OCI-M2 (cell line): ENCODE measurements around the gene CCP110.

Source experiments
- DNase-seq: peaks from one replicate; lab custom pipeline; 2025; ENCODE audit not compliant: unreplicated experiment; lab: John Stamatoyannopoulos, UW

CCP110 gene

DNA sequence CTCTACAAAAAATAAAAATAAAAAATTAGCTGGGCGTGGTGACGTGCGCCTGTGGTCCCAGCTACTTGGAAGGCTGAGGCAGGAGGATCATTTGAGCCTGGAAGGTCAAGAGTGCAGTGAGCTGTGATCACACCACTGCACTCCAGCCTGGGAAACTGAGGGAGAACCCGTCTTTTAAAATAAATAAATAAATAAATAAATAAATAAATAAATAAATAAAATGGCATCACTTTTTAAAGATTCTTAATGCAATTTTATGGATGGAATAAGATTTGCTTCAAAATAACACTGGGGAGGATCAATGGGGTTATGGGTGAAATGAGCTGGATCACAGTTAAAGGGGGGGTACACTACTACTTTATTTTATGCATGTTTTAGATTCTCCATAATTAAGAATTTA, 16.8 kb upstream of the CCP110 start:
- no peak for DNase-seq

DNA sequence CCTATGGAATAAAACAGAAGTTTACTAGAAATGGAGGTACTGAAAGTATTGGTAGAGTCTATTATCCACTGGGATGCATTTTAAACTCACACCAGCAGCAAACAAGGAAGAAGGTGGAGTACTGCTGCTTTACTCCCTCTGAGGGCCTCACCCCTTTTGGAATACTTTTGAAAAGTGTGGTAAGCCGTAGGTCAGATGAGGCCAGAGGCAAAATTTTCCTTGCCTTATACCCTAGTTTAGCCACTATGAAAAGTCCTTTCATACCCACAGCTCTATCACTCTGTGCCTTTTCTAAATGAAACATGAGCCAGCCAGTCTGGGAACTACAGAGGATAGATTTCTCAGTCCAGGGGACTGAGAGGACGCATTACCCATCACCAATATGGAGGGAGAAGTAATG, 15.9 kb upstream of the CCP110 start:
- no peak for DNase-seq

DNA sequence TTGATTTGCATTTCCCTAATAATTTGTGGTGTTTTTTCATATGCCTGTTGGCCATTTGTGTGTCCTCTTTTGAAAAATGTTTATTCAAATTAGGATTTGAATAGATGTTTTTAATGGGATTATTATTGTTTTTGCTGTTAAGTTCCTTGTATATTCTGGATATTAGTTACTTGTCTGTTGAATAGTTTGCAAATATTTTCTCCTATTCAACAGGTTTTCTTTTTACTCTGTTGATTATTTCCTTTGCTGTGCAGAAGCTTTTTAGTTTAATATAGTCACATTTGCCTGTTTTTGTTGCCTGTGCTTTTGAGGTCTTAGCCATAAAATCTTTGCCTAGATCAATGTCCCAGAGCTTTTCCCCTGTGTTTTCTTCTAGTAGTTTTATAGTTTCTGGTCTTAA, 11.4 kb upstream of the CCP110 start:
- DNase-seq, result no peak

DNA sequence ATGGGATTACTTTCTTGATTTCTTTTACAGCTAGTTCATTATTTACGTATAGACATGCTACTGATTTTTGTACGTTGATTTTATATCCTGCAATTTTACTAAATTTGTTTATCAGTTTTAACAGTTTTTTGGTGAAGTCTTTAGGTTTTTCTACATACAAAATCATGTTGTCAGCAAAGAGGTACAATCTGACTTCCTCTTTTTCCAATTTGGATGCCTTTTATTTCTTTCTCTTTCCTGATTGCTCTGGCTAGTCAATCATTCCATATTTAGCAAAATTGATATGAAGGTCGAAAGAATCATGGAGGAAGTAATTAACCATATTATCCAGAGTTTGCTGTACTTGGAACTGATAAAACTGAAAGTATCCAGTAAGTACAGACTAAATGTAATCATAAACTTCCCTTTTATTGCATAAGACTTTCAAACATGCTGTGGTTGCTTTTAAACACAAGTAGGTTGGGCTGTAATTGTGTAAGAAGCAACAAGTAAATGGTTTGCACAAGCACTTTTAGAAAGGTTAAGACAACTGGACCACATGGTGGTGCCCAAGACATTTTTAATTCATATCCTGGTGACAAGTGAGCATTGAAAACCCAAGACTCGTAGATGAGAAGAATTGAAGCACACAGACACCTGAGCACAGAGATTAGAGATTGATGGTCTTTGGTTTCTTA, 10.2 kb upstream of the CCP110 start:
- no peak for DNase-seq

DNA sequence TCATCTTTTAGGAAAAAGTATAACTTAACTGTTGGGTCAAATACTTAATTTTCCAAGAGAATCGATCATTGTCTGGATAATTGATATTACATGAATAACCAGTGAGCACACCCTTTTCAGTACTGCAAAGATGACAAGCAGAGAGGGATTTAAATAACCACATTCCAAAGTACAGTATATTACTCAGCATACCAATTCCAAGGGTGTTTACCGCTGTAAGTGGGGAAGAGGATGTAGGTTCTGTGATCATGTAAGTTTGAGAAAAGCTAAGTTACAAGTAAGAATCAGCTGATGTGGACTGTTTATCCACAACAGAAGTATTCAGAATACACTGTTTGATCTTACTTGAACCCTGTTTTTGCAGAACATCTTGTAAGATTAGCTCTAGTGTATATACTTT, 8.0 kb upstream of the CCP110 start:
- DNase-seq, result no peak

DNA sequence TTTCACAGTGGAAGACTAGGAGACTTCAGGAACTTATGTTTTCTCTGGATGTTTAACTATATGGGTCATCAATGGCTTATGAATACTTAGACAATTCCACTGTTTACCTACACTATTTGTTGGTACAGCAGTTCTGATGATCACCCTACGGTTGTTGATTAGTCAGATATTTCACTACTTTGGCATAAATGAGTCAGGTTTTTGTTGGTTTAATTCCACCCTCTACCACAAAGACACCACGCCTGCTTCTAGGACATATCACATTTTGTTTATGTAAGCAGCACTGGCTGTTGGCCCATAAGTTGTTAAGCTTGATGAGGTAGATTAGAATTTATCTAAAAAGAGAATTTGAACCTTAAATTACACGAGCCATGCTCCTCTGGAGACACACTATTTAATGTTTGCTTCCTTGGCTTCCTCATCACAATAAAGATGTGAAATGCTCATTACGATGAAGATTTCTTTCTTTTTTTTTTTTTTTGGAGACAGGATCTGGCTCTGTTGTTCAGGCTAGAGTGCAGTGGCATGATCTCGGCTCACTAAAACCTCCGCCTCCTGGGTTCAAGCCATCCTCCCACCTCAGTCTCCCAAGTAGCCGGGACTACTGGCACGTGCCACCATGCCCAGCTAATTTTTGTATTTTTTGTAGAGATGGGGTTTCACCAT, 6.2 kb upstream of the CCP110 start:
- DNase-seq, result no peak

DNA sequence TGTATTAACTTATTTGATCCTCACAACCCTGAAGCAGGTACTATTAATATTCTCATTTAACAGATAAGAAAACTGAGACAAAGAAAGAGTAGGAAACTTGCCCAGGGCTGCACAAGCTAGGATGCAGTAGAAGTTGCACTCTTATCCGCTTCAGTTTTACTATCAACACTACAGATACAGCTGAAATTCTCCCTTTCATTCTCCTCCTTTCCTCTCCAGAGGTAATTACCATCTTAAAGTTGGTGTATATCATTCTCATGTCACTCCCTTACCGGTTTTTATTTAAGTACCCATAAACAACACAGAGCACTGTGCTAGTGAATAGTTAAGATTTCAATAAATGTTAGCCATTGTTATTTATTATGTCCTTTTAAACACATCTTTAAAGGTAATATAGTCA, 5.4 kb upstream of the CCP110 start:
- no peak for DNase-seq

DNA sequence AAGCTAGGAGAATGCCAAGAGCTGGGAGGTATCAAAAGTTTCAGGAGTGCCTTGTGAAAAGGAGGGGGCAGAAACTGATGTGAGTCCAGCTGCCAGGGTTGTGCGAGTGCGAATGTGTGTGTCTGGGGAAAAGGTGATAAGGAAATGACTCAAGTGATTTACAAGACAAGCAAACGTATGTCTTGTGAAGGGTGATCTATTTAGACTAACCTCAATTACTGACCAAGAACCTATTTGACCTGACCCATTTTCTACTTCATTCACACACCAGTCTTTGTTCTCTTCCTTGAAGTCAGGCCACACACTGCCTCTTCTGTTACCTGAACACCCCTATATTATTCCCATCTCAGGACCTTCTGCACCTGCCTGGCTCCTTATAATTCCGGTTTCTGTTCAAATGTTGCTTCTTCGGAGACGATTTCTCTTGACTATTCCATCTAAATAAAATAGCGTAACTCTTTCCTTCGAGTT, 2.8 kb upstream of the CCP110 start:
- DNase-seq, result no peak

DNA sequence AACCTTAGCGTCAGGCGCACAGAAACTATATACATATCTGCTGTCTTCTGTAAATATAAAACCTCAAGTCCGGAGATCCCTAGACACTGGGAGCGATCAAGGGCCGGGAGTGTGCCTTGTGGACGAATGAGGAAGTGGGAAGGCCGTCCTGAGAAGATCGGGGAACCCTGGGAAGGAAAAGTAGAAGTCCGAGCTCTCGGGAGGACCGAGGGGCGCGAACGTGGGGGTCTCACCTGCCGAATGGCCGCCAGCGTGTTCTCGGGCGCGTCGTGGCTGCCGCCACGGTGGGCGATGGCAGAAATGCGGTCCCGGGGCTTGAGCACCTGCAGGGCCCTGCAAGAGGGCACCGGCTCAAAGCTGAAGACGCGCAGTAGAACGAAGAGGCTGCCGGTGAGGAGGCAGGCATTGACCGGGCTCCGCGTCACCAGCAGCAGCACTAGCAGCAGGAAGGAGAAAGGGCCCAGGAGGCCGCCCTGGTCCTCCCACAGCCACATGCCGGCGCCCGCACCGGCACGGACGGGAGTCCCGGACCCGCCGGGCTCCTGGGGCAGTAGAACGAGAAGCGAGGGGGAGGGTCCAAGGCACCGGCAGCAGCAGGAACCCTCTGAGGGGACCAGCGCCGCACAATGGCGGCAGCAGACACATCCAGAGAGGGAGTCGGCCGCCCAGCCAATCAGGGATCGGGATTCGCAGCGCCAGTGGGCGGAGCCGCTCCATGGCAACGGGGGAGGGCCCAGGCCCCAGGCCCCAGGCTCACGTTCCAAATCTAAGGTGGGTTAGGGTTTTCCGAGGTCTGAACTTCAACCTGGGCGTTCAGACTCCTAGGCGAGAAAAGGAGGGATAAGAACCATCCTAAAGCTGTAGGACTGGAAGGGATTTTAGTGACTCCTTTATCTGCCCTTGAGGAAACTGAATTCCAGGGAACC, 2.0 kb upstream of the CCP110 start, which contains the start of gene GDE1:
GDE1 (minus strand) TSS at position 628 of the 926 bp plus-strand sequence; CDS start at position 494, 134 bp downstream.
- peak; percentile 54 for DNase-seq

DNA sequence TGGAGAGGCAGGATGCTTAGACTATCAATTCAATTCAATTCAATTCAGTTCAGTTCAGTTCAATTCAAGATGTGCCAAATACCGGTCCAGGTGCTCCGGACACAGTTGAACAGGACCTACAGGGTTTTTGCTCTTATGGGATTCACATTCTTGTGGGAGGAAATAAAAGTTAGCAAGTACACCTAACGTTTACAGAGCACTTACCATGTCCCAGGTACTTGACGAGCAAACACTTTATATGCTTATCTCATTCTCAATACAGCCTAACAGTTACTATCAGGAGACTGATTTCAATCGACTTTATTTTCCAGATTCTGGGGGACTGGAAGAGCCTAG, 1.4 kb upstream of the CCP110 start:
- no peak for DNase-seq

DNA sequence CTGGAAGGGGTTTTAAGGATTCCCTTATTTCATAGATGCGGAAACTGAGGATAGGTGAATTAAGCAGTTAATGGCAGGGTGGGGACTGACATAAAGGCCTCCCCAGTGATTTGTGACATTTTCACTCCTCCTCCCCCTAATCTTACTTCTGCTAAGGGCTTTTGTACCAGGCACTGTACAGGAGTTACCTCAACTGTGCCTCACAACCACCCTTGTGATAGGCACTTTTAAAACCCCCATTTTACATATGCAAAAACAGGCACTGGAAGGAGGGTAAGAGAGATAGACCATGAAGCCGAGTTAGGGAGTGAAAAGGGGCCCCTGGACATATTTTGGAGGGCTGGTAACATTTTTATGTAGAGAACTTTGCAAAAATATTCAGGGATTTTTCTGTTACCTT, 982 bp upstream of the CCP110 start:
- DNase-seq, result no peak

DNA sequence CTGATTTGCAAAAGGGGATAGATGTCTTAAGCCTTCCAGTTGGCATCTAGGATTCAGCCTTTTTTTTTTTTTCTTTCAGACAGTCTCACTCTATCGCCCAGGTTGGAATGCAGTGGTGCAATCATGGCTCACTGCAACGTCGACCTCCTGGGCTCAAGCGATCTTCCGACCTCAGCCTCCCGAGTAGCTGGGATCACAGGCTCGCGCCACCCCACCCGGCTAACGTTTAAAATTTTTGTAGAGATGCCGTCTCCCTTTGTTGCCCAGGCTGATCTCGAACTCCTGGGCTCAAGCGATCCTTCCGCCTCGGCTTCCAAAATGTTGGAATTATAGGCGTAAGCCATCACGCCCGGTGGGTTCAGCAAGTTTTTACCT, 571 bp upstream of the CCP110 start:
- DNase-seq, result no peak

DNA sequence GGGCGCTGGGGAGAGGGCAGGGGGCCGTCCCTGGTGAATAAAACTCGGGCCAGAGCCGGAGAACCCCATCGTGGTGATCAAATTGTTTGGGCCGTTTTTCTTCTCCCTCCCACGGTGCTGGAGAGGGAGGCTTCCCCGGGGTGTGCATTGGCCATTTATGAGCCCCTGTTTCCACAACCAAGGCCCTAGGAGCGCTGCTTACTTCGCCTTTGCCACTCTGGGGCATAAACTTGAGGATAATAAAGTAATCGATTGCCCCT, 544 bp downstream of the CCP110 start:
- DNase-seq, result no peak

DNA sequence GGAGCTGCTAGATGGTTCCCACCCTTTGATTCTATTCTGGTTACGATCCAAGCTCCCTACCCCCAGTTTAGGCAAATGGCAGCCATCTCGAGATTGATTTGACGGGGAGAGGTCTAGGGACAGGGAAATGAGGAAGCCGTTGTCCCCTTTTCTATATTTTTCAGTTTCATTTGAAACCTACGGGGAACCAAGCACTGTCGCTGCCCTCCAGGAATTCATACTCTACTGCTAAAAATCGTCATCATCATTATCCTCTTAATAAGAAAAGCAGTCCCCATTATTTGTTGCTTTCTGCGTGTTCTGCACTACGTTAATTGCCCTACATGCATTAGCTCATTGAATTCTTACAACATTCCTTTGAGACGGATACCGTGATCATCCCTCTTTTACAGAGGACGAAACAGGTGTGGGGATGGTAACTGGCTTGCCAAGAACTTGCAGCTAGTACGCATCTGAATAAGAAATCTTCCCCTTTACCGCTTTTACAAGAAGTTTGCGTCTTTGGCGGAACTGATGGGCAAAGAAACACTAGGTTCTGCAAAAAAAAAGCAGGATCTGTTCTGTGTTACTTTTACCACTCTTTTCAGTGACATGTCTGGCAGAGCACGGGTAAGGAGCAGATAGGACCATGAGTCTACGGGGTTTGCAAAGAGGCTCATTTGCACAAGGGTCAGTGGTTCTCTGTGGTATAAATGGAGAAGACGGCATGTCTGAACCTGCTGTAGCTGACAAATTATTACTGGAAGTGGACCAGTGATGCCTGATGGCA, 1.1 kb downstream of the CCP110 start:
- DNase-seq, result no peak

DNA sequence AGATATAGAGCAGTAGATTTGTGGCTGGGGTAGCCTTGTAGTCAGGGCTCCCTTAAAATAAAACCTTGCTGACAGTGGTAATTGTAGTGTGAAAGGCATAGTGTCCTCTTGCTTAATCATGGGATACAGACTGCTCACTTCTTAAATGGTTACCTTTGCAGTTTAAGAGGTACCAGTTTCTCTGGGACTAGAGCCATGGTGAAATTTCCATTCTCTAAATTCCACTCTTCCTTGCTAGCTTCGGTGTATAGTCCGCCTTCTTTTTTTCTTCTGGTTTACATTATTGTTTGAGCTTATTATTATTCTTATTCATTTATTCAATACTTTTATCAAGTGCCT, 1.6 kb downstream of the CCP110 start:
- DNase-seq, result no peak

DNA sequence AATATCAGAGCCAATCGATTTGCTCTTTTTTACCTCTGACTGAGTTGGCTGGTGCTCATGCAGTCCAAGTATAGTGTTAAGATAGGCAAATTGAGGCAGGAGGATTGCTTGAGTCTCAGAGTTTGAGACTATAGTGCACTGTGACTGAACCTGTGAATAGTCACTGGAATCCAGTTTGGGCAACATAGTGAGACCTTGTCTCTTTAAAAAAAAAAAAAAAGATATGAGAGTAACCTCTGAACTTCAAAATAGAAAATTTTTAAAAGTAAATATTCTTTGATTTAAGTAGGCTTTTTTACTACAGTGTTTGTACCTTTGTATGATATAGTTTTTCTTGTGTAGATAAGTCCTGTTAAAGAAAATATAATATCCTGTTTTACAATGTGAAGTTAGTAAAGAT, 3.4 kb downstream of the CCP110 start:
- no peak for DNase-seq

DNA sequence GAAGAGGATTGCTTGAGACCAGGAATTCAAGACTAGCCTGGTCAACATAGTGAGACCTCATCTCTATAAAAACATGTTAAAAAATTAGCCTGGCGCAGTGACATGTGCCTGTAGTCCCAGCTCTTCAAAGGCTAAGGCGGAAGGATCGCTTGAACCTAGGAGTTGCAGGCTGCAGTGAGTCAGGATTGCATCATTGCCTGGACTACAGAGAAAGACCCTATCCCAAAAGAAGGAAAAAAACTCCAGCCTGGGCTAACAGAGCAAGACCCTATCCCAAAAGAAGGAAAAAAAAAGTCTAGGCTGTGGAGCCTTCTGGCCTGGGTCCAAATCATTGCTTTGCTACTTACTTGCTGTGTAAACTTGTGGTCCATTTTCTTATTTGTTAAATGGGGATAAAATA, 4.9 kb downstream of the CCP110 start:
- DNase-seq, result no peak

DNA sequence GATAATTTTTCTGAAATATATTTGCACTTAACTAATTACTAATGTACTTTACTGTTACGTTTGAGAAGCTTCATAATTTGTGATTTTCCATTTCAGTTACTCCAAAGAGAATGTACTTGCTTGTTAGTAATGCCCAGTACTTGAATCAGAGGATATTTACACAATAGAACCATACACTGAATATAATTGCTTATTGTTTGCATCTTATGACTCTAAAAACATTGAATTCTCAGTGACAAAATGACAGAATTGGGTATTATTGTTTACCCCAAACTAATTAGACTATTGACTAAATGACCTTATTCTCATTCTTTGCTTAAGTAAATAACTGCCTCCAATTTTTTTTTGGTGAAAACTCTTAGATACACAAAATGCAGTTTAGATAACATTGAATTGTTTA, 8.9 kb downstream of the CCP110 start:
- no peak for DNase-seq

DNA sequence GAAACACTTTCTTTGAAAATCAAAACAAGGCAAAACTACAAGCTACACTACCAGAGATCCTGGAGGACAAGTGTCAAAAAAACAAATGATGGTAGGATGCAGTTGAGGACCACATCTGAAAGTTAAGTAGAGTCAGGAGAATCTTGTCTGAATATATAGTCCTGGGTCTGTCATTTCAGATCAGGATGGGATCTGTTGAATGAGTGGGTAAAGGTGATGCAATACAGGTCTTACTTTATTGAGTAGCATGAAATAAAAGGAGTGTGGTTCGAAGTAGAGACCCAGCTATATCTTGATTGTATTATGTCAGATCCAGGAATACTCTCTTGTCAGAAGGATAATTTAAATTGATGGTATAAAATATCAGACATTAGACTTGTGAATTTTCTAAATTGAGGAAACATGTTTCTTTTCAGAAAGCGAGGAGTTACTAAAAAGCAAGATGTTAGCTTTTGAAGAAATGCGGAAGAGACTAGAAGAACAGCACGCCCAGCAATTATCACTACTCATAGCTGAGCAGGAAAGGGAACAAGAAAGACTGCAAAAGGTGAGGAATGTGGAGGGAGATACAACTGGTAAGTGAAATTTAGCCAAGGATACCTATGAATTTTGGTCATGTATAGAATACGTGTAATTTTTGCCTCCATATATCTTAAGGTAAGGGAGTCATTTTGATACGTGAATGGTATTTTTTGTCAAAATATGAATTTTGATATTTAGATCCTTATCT, 16.7 kb downstream of the CCP110 start:
- no peak for DNase-seq

DNA sequence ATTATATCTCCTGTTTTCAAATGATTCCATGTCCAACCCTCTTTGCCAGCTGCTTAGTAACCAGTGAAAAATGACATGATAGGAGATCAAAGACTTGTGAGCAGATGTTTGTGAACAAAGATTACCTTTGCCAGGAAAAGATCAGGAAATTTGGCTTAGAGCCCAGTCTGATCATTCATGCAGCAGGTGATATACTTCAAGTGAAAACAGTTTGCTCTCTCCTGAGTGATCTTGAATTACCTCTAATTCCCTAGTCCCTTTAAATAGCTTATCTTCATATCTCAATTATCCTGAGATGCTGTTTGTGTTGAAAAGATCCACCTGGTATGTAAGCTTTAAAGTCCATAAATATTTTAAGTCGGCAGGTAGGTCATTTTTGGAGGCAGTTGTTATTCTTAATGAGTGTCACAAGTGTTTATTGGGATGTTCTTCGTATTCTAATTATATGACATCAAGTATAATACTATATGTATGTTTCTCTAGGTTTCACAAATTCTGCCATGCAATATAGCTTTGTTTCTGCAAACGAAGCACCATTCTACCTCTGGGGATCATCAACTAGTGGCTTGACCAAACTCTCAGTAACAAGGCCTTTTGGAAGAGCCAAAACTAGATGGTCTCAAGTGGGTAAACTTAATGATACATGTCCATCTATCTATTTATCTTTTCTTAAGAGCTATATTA, 18.5 kb downstream of the CCP110 start:
- no peak for DNase-seq
